Mesenteric fat pad (tissue), 1 donor: ENCODE data around the gene CNTN1. TPM values are rescaled to one million over a fixed set of nuclear protein-coding genes. Genes with fewer than 3 reads are reported as not detected.

Source experiments
- DNase-seq: peaks from one replicate; pipeline ENCODE4 v3.0.0-alpha.2; 2020; ENCODE audit warnings: low spot score
- total RNA-seq: library from RNA; stranded (reverse); fragmentation: NEBNext Ultra II Directional; extraction: Animal tissue kit (Norgen Biotek cat#: 25700); gene quantifications from one replicate; pipeline ENCODE4 v1.2.1, GENCODE V29; 2021
- donor health status: DM: yes; HTN: yes; CAD: no.

CNTN1 gene
- total RNA-seq, 1 donor from 2014 or later: 1.5 TPM

DNA sequence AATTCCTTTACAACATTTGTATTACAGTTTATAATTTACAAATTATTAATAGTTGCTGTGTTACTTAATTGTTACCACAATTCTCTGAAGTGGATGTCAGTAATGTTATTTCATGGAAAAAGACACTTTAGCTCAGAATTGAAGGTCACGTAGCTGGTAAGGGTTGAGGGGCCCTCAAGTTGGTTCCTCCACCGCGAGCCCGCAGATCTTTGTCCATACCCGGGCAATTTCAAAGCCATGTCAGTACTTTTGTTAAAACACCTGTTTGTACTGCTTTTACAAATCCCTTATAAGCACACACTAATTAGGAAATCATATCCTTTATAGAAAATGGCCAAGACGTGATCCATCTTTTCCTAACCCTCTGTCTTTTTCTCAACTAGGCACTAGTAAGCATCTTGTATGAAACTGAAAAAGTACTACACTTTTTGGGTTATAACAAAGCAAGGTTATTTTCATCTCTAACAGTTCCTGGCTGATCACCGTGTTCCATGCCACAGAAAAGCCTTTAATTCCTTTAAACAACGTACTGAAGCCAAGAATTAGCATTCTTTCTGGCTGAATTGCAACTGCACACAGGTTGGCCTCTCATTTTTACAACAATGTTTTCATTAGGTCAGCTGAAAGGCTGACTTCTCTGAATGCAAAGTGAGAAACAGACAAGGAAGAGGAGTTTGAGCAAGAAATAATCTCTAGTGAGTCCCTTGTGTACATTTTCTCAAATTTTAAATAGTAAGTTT lies 76.1 kb downstream of the CNTN1 start:
- no peak for DNase-seq

GRCh38 chr12:40769846-40770245 lies 77.6 kb downstream of the CNTN1 start:
- no peak for DNase-seq

GRCh38 chr12:40770781-40771180 lies 78.5 kb downstream of the CNTN1 start:
- no peak for DNase-seq

GRCh38 chr12:40775661-40776060 lies 83.4 kb downstream of the CNTN1 start:
- no peak for DNase-seq

DNA sequence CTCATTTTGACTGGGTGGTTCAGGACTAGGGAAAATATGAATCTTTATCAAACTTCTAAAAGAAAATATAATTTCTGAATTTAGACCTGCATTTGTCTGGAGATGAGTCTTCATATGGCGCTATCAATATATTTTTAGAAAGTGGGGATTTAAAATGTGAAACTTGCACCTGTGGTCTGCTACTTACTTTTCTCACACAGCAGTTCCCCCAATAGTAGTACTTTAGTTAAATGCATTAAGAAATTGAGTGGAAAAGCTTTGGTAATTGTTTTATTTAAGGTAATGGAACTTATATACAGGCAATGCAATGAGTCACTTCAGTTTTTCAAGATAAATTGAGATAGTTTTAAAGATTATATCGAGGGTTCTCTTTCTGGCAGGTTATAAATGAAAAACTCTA lies 91.9 kb downstream of the CNTN1 start:
- DNase-seq: no peak

DNA sequence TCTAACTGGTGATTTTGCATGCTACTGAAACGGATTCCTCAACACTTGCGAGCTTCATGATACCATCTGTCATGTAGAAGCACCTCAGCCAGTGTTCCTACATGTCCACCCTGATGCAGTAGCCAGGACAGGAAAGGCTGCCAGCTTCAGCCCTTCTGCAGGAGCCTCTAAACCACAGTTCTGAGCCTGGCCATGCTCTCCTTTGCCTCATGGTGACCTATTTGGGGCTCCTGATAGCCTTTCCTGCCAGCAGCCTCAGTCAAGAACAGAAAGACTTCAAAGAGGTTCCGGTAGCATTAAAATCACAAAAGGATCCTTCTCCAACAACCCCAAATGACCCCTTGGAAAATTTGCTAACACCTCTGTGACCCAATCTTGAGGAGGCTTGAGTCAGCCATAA lies 96.0 kb downstream of the CNTN1 start:
- no peak for DNase-seq

DNA sequence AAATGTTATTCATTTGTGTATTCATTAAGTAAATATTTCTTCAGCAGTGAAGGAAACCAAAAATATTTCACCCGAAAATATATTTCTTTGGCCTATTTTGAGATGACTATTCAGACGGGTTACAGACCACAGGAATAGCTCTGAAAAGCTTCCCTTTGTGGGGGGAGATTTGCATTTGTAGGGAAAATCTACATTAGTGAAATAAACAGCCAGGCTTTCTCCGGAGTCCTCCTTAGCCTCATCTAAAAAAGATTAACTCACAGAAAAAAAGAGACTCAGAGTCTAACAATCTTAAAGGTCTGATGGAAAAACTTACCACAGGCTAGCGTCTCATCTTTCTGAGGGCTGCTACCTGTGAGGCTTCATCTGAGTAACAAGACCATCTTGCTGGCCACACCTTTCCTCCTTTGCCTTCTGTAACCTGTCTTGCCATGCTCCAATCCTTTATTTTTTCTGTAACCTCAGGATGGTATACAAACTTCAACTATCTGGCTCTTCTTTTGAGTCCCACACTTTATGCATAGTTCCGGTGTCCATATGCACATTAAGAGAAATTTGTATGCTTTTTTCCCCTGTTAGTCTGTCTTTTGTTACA lies 100.7 kb downstream of the CNTN1 start:
- no peak for DNase-seq

DNA sequence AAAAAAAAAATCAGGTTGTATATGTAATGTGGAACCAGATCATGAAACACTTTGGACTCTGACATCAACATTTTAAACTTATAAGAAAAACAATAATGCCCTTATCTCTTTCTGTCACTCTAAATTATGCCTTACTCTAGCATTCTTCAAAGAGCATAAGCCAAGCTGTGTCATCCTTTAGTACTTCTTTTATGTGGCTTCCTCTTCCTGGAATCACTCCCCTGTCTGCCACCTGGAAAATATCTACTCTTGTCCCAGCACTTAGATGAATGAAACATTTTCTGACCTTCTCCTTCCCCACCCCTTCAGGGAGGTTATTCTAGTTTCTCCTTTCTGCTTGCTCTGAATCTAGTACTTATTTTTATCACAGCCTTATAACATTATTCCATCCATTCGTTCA lies 101.2 kb downstream of the CNTN1 start:
- no peak for DNase-seq

GRCh38 chr12:40794087-40794486 lies 101.8 kb downstream of the CNTN1 start:
- DNase-seq: no peak

DNA sequence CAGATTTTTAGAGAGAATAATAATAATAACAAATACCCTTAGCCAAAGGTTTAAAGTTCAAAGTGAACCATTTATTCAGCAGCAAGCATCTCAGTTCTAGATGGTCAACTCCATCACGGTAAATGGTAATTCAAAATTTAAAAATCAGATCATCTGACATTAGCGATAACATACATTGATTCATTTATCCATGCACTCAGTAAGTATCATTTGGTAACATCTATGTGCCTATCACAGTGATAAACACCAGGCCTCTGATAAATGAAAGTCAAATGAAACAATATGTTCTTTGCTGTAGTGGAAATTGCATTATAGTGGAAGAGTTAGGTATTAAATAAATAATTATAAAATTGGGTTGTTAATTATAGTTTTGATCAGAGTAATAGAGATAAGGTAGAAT lies 108.8 kb downstream of the CNTN1 start:
- DNase-seq: no peak

GRCh38 chr12:40801861-40802260 lies 109.6 kb downstream of the CNTN1 start:
- no peak for DNase-seq

- no peak for DNase-seq
Observed at GRCh38 chr12:40802656-40803055, 110.4 kb downstream of the CNTN1 start.

DNA sequence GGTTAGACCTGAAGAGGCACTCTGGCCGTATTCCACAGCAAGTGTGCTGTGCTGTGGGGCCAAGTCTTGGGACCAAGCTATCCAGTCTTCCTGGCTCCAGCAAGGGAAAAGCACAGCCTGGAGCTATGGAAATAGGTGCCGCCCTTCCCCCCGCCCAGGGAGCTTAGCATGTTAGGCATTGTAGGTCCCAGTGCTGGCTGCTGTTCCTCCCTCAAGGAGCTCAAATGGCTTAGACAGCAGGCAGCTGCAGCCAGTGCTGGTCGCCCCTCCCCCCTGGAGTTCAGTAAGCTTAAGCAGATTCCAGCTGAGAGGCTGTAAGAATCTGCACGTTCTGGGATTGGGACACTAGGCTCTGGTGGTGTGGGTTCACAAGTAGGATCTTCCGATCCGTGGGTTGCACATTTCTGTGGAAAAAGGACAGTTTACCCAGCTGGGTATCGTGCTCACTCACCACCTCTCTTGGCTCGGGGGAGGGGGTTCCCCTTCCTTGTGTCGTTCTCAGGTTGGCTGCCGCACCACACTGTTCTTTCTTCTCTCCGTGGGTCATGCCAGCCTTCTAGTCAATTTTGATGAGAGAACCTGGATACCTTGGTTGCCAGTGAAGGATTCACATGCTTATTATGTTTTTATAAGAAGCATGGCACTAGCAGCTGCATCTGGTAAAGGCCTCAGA lies 127.3 kb downstream of the CNTN1 start:
- no peak for DNase-seq

DNA sequence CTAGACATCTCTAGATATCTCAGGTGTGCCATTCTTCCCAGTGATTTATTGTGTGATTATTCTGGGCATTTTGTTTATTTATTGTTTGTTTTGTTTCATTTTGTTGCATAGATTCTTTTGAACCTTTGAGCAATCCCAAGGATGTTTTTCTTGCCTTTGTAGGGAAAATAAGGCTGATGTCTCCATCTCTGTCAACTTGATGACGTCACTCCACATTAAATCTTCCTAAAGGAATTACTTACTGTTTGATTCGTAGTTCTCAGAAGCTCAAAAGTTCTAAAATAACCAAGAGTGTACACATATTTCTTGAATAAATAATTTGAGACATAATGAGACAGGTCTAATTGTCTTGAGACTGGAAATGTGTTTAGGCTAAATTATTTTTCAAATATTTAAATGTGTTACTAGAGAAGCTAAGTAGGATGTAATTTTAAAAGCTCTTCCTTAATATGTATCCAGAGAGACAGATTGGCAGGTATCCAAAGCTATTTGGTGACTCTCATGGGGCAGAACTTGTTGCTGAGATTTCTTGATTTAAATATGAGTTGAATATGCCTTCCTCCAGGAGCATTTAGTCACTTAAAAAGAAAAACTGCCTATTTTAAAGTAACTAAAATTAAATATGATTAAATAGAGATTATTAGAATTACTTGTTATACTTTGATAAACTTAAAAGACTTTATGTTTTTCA lies 128.7 kb downstream of the CNTN1 start:
- no peak for DNase-seq

DNA sequence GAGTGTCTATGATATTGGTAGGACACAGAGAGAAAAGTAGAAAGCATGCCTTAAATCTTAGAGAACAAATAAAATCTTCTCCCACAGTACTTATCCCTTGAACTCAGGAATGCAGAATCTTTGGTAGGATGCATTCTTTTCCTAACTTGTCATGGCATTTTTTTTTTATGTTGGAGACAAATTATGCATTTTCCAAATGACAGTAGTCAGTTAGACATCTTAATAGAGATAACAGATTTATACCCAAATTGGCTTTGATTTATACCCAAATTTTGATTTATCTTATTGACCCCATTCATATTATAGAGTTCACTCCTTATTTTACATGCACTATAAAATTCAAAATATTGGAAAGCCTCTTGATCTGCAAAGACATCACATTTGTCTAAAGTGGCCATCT lies 132.9 kb downstream of the CNTN1 start:
- no peak for DNase-seq

GRCh38 chr12:40827683-40828592 lies 135.7 kb downstream of the CNTN1 start:
- DNase-seq: no peak

DNA sequence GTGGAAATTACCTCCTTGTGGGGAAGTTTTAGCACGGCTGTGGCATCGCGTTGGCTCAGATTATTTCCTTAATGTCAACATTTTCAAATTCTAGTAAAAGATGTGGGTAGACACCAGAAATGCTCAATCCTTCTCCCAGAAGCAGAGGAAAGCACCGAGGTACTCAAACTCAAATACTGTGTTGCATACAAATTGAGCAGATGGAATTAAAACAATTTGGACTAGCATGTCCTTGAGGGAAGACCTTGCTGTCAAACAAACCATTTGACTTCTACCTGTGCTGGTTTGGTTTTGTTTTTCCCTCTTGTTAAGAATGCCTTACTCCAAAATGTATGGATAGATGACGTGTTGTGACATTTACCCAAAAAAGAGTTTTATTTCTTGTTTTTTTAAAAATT lies 136.4 kb downstream of the CNTN1 start:
- no peak for DNase-seq

- no peak for DNase-seq
Observed at GRCh38 chr12:40829738-40830144, 137.5 kb downstream of the CNTN1 start.

GRCh38 chr12:40831916-40832315 lies 139.7 kb downstream of the CNTN1 start:
- DNase-seq: no peak

DNA sequence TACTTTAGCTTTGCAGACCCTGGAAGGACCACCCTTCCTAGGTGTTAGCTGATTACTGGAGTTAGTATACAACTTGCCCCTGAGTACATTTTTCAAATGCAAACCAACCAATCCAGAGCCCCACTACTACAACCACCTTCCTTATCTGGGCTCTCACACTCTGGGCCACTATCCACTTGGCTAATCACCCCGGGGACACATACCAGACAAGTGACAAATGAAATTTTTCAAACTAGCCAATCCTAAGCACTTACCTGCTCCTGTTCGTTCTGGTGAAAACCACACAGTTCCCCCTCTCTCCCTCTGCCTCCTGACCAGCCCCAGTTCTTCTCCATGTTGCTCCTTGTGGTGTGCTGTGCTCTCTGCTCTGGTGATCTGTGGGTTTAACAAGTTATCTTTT lies 140.4 kb downstream of the CNTN1 start:
- DNase-seq: no peak

GRCh38 chr12:40833818-40834217 lies 141.6 kb downstream of the CNTN1 start:
- no peak for DNase-seq
